Smooth muscle cell (in vitro differentiated cells): ENCODE data around the gene LTN1. TPM values are rescaled to one million over a fixed set of nuclear protein-coding genes. Genes with fewer than 3 reads are reported as not detected.

ENCODE experiments used
- DNase-seq: peaks from one replicate; lab custom pipeline; 2025; ENCODE audit not compliant: unreplicated experiment; lab: John Stamatoyannopoulos, UW
- H2AFZ ChIP-seq: fragments of 200-600 bp; sonication (generic); 2 replicates; pipeline ENCODE4 v1.6.0; 2016; ENCODE audit warnings: antibody characterized with exemption, low read depth, mild to moderate bottlenecking
- H3F3A ChIP-seq: fragments of 200-600 bp; sonication (generic); 2 replicates; pipeline ENCODE4 v1.6.0; 2017; ENCODE audit warnings: antibody characterized with exemption, low read depth
- H3K27ac ChIP-seq: fragments of 200-600 bp; sonication (generic); 2 replicates; pipeline ENCODE4 v1.5.1; 2016; ENCODE audit warnings: low read depth, mild to moderate bottlenecking
- H3K27me3 ChIP-seq: fragments of 200-600 bp; sonication (generic); 2 replicates; pipeline ENCODE4 v1.6.1; 2016; ENCODE audit warnings: low read depth, mild to moderate bottlenecking
- H3K36me3 ChIP-seq: fragments of 200-600 bp; sonication (generic); 2 replicates; pipeline ENCODE4 v1.5.1; 2016; ENCODE audit warnings: low read depth
- H3K4me1 ChIP-seq: fragments of 200-600 bp; sonication (generic); 2 replicates; pipeline ENCODE4 v1.5.1; 2016; ENCODE audit warnings: low read depth
- H3K4me2 ChIP-seq: fragments of 200-600 bp; sonication (generic); 2 replicates; pipeline ENCODE4 v1.6.0; 2016; ENCODE audit warnings: mild to moderate bottlenecking
- H3K4me3 ChIP-seq: fragments of 200-600 bp; sonication (generic); 2 replicates; pipeline ENCODE4 v1.5.1; 2016; ENCODE audit warnings: mild to moderate bottlenecking
- H3K79me2 ChIP-seq: fragments of 200-600 bp; sonication (generic); 2 replicates; pipeline ENCODE4 v1.6.0; 2016; ENCODE audit warnings: low read depth, mild to moderate bottlenecking
- H3K9ac ChIP-seq: fragments of 200-600 bp; sonication (generic); 2 replicates; pipeline ENCODE4 v1.6.0; 2016; ENCODE audit warnings: low read depth
- H3K9me3 ChIP-seq: fragments of 200-600 bp; sonication (generic); replicated peaks from 2 replicates; pipeline ENCODE4 v1.5.1; 2016; ENCODE audit warnings: low read depth
- H4K20me1 ChIP-seq: fragments of 200-600 bp; sonication (generic); 2 replicates; pipeline ENCODE4 v1.6.0; 2016; ENCODE audit warnings: low read depth
- CTCF ChIP-seq: fragments of 200-600 bp; sonication (generic); IDR thresholded peaks from 2 replicates; pipeline ENCODE4 v1.5.1; 2017; ENCODE audit warnings: borderline replicate concordance, mild to moderate bottlenecking, antibody characterized with exemption; ENCODE audit not compliant: insufficient read depth, poor library complexity, severe bottlenecking
- WGBS: methylation state at CpG from one replicate; pipeline ENCODE4 v1.1.7; 2016; ENCODE audit warnings: low lambda C conversion rate; 5-methylcytosine and 5-hydroxymethylcytosine counted together
- polyA plus RNA-seq: library from polyadenylated mRNA; unstranded; fragments of >200 nt; fragmentation: Nextera tagmentation; extraction: Ambion mirVana; gene quantifications from 2 replicates; pipeline ENCODE4 v1.2.1, GENCODE V29; 2016
- total RNA-seq: library from RNA; depleted of rRNA; stranded (reverse); fragments of >200 nt; gene quantifications from 2 replicates; pipeline ENCODE4 v1.2.3, GENCODE V29; 2014

The LTN1 gene
- total and polyA plus RNA-seq, 2 experiments from 2014 or later = 10.2 to 44.4 TPM

DNA sequence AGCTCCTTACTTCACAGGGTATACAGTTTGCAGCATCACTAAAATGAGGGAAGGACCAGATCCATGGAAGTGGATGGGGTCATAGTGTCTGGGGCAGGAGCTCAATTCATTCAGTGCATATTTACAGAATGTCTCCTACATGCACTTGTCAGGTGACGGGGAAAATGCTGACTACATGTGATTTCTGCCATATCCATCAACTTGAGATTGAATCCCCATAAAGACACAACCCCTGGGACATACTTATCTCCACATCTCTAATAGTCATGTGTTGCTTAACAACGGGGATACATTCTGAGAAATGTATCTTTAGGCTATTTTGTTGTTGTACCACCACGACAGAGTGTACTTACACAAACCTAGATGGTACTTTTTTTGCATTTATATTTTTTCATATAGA, 14.5 kb upstream of the LTN1 start:
- Histone ChIP-seq H3K9ac (peak overlapping the region; percentile 38), H3K4me1 (peaks cover 9% of the 10 kb centered on the region), H3K4me2 (no peak overlapping the region), H4K20me1 (no peaks in the 10 kb centered on the region), H3K4me3 (no peak overlapping the region), H2AFZ (no peak overlapping the region), H3F3A (peaks cover 7% of the 10 kb centered on the region), H3K27ac (peak overlapping the region; percentile 82), H3K27me3 (no peaks in the 10 kb centered on the region), H3K36me3 (no peaks in the 10 kb centered on the region), H3K9me3 (no peaks in the 10 kb centered on the region), H3K79me2 (no peaks in the 10 kb centered on the region)
- 87% methylated on average over 3 of the region's 3 CpGs for WGBS
- TF ChIP-seq CTCF = no peak
- DNase-seq = no peak

DNA sequence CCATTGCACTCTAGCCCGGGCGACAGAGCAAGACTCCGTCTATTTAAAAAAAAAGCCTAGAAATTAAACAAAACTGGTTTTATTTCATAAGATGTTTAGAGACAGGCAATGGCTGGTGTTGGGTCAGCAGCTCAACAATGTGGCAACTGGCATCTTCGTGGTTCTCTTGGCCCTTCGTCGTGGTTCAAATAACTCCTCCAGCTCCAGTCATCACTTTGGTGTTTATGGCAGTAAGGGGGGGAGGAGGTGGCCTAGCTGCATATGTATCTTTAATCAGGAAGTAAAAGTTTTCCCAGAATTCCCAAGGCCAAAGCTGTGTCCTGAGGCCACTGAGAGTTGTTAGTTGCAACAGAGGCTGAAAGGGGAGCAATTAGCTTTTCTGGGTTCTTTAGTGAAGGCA, 13.0 kb upstream of the LTN1 start:
- no peaks in the 10 kb centered on the region for H3K36me3 ChIP-seq
- H2AFZ ChIP-seq = no peak overlapping the region
- H3K9me3 ChIP-seq = no peaks in the 10 kb centered on the region
- H3K27me3 ChIP-seq = no peaks in the 10 kb centered on the region
- peaks cover 12% of the 10 kb centered on the region for H3K4me1 ChIP-seq
- no peak for TF ChIP-seq CTCF
- H3F3A ChIP-seq = peaks cover 7% of the 10 kb centered on the region
- no peak overlapping the region for H3K27ac ChIP-seq
- no peak overlapping the region for H3K9ac ChIP-seq
- no peak for DNase-seq
- no peaks in the 10 kb centered on the region for H4K20me1 ChIP-seq
- no peaks in the 10 kb centered on the region for H3K79me2 ChIP-seq
- no peak overlapping the region for H3K4me3 ChIP-seq
- 91% methylated on average over 6 of the region's 6 CpGs for WGBS
- no peak overlapping the region for H3K4me2 ChIP-seq

- Histone ChIP-seq H3K27me3 (no peaks in the 10 kb centered on the region), H3K27ac (peak overlapping the region; percentile 90), H3K9me3 (no peaks in the 10 kb centered on the region), H3K9ac (peak overlapping the region; percentile 62), H3F3A (peaks cover 7% of the 10 kb centered on the region), H4K20me1 (no peaks in the 10 kb centered on the region), H2AFZ (peak overlapping the region; percentile 86), H3K36me3 (no peaks in the 10 kb centered on the region), H3K4me3 (peak overlapping the region; percentile 53), H3K4me2 (peak overlapping the region; percentile 85), H3K4me1 (peaks cover 12% of the 10 kb centered on the region), H3K79me2 (no peaks in the 10 kb centered on the region)
- 1% methylated on average over 41 of the region's 41 CpGs for WGBS
- DNase-seq = peak; percentile 69
- no peak for TF ChIP-seq CTCF
Measured at GRCh38 chr21:29002442-29003144, 9.9 kb upstream of the LTN1 start.

- Histone ChIP-seq H3K36me3 (no peaks in the 10 kb centered on the region), H2AFZ (peak overlapping the region; percentile 71), H3K79me2 (peaks cover 41% of the 10 kb centered on the region), H3K27ac (peak overlapping the region; percentile 93), H3K4me3 (peak overlapping the region; percentile 76), H3K4me2 (peak overlapping the region; percentile 78), H3K4me1 (peaks cover 8% of the 10 kb centered on the region), H4K20me1 (no peaks in the 10 kb centered on the region), H3K27me3 (no peaks in the 10 kb centered on the region), H3F3A (peaks cover 8% of the 10 kb centered on the region), H3K9ac (peak overlapping the region; percentile 80), H3K9me3 (no peaks in the 10 kb centered on the region)
- no peak for TF ChIP-seq CTCF
- no peak for DNase-seq
- WGBS = 57% methylated on average over 4 of the region's 4 CpGs
Measured at GRCh38 chr21:28993293-28993629, 584 bp upstream of the LTN1 start.
